Brain microvascular endothelial cell (primary cell): ENCODE data around the gene EIF3F.

ENCODE experiments used
- DNase-seq: peaks from one replicate; pipeline ENCODE4 v3.0.0-alpha.2; 2020
- H3K27ac ChIP-seq: fragments of 250-450 bp; sonication (Bioruptor Pico); 2 replicates; pipeline ENCODE4 v1.5.1; 2020; ENCODE audit warnings: mild to moderate bottlenecking, moderate library complexity
- H3K27me3 ChIP-seq: fragments of 250-450 bp; sonication (Bioruptor Pico); replicated peaks from 2 replicates; pipeline ENCODE4 v1.5.1; 2020; ENCODE audit warnings: mild to moderate bottlenecking
- H3K36me3 ChIP-seq: fragments of 250-450 bp; sonication (Bioruptor Pico); replicated peaks from 2 replicates; pipeline ENCODE4 v1.5.1; 2020; ENCODE audit warnings: mild to moderate bottlenecking
- H3K4me3 ChIP-seq: 2 replicates; pipeline ENCODE4 v1.5.1; 2011; ENCODE audit warnings: low read depth, mild to moderate bottlenecking, control low read depth, low read length, moderate library complexity
- CTCF ChIP-seq: IDR thresholded peaks from 2 replicates; pipeline ENCODE4 v1.5.1; 2011; ENCODE audit warnings: low read depth, mild to moderate bottlenecking, moderate library complexity, low read length, control low read depth, inconsistent platforms; ENCODE audit errors: missing control alignments
- in situ Hi-C: cut with HindIII; loops from 2 replicates; pipeline ENCODE4 v1.10.0; 2017; ENCODE audit warnings: low sequenced_read_pairs, low pct_ligation_motif_present

Gene EIF3F

DNA sequence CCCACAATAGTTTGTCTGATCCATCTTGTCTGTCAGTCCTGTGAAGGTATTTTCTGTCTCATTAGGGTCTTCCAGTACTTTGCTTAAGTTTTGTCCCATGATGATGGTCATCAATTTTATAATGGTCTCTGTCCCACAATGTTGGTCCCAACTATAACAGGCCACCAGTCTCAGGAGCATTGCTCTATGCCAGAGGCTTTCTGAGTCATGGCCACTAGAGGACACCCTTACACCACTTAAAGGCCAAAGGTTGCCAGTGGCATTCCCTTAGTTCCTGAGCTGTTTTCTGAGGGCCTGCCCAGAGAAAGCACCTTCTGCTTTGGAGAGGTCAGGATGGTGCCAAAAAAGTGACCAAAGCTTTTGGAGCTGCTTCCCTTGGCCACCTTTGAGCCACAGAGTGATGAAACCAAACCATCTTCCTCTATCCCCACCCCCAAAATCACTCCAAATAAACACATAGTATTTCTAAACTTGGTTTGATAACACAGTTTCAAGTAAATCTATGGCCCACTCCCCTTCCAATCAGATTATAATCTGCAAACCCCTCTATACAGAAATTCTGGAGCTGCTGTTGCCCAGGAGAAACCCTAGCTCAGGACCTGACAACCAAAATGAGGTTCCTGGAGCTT is 19.3 kb downstream of the EIF3F start:
- peak; percentile 78 for DNase-seq
- no peak overlapping the region for H3K27ac ChIP-seq
- TF ChIP-seq CTCF, result peak; percentile 93
- H3K4me3 ChIP-seq, result no peak overlapping the region
- H3K36me3 ChIP-seq, result no peaks in the 10 kb centered on the region
- in situ Hi-C loops, result no loop called here
- no peaks in the 10 kb centered on the region for H3K27me3 ChIP-seq

DNA sequence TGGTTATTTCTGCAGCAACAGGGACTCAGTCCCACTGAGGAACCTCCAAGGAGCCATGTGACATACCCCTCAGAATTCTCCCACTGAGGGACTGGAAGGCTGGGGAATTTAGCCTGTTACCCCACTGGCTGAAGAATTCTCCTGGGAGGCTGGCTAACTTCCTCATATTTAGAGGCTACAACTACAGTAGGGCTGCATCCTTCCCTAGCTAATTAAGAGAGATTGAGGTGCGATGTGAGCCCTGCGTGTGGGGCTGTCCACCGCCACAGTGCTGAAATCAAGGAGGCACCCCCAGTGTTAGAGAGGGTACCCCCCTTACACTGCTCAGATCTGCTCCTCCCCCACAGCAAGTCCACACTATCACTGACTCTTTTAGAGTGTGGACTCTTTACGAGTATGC is 21.1 kb downstream of the EIF3F start:
- in situ Hi-C loops, result no loop called here
- no peak for TF ChIP-seq CTCF
- no peaks in the 10 kb centered on the region for H3K36me3 ChIP-seq
- H3K27ac ChIP-seq, result no peak overlapping the region
- no peaks in the 10 kb centered on the region for H3K27me3 ChIP-seq
- H3K4me3 ChIP-seq, result no peak overlapping the region
- DNase-seq, result no peak

GRCh38 chr11:8009856-8010255 is 22.7 kb downstream of the EIF3F start:
- no peak overlapping the region for H3K4me3 ChIP-seq
- in situ Hi-C loops, result no loop called here
- no peaks in the 10 kb centered on the region for H3K27me3 ChIP-seq
- no peak for TF ChIP-seq CTCF
- no peak overlapping the region for H3K27ac ChIP-seq
- H3K36me3 ChIP-seq, result no peaks in the 10 kb centered on the region
- DNase-seq, result no peak

DNA sequence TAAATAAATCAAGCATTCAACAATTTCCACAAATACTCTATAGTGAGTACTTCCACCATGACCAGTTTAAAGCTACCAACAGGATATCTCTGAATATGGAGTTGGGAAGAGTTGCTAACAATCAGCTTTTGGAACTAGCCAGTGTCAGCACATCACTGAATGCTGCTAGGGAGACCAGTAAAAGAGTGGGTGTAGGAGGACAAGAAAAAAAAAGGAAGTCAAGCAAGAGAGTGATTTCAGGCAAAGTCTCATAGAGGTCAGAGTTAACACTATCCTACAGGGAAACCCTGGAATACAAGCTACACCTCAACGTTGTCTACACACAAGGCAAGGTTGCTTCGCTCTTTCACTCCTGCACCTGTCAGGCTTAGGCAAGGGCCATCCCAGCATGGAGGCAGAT is 24.2 kb downstream of the EIF3F start:
- no peaks in the 10 kb centered on the region for H3K36me3 ChIP-seq
- H3K27me3 ChIP-seq, result no peaks in the 10 kb centered on the region
- no peak overlapping the region for H3K27ac ChIP-seq
- no peak overlapping the region for H3K4me3 ChIP-seq
- in situ Hi-C loops, result no loop called here
- DNase-seq, result no peak
- no peak for TF ChIP-seq CTCF

DNA sequence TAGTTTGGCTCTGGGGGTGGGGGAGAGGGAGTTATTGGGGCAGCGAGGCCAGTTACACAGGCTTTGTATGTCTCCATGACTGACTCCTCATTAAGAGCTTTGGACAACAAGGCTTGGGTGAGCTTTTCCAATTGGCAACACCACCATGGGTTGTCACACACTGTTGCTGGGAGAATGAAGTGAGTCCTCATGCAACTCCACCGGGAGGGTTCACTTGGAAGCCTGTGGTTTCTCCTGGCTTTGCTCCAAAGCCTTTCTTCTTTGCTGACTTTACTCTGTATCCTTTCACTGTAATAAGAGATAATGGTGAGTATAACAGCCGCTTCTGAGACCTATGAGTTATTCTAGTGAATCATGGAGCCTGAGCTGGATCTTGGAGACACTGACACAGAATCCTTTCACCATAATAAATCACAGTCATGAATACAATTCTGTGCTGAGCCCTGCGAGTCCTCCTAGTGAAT is 24.9 kb downstream of the EIF3F start:
- peak; percentile 96 for DNase-seq
- in situ Hi-C loops, result no loop called here
- Histone ChIP-seq H3K27me3 (no peaks in the 10 kb centered on the region), H3K27ac (no peak overlapping the region), H3K36me3 (no peaks in the 10 kb centered on the region), H3K4me3 (no peak overlapping the region)
- no peak for TF ChIP-seq CTCF

DNA sequence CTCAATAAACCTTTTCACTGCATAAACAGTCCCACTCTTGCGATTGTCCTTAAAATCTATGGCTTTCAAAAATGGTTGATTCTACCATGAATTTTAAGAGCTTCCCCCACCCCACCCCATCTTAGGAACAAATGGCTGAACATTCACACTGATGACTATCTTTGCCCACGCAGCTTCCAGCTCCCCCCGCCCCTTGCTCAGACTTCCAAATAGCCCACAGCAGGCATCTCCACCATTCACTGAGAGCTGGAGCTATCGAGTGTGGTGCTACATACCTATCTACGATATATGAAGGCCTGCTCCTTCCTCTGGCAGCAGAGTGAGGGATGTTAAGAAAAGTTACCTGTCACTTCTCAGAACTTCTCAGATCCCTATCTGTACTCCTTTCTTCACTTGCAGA is 26.7 kb downstream of the EIF3F start:
- no peak for TF ChIP-seq CTCF
- Histone ChIP-seq H3K36me3 (no peaks in the 10 kb centered on the region), H3K27me3 (peaks cover 2% of the 10 kb centered on the region), H3K4me3 (no peak overlapping the region), H3K27ac (no peak overlapping the region)
- DNase-seq, result no peak
- in situ Hi-C loops, result no loop called here
